Transverse colon (tissue), 4 donors: ENCODE results near the gene FAM120B.

Source experiments
- CTCF ChIP-seq, 5 experiments: fragments of 200-600 bp in 3 of 5; fragments of 450-650 bp in 2 of 5; sonication (generic) in 3 of 5; IDR thresholded peaks; 1 replicate in 2 of 5; 2 replicates in 3 of 5; pipeline ENCODE4 v1.5.1; 2016 to 2017; ENCODE audit warnings: antibody characterized with exemption in 5 of 5, inconsistent platforms in 3 of 5, mild to moderate bottlenecking in 2 of 5, moderate library complexity in 1 of 5
- POLR2A ChIP-seq: fragments of 450-650 bp; IDR thresholded peaks from one replicate; pipeline ENCODE4 v1.6.1; 2016; ENCODE audit warnings: antibody characterized with exemption, mild to moderate bottlenecking, moderate library complexity
- POLR2AphosphoS5 ChIP-seq, 3 donors: sonication (generic); formaldehyde crosslinking; IDR thresholded peaks; one replicate each; pipeline ENCODE4 v1.6.1; 2016; ENCODE audit warnings: antibody characterized with exemption in 3 of 3

- no peak for TF ChIP-seq POLR2AphosphoS5 (IDR thresholded peaks at IDR 0.05)
- no peak for TF ChIP-seq CTCF (IDR thresholded peaks at IDR 0.05)
- no peak for TF ChIP-seq POLR2A
Observed at GRCh38 chr6:170438861-170439260, 132.3 kb downstream of the FAM120B start.
